H1 (cell line): Measurements from ENCODE around the gene FOXRED1. TPM values are rescaled to one million over a fixed set of nuclear protein-coding genes. Genes with fewer than 3 reads are reported as not detected.

Experiments
- CEBPB ChIP-seq: IDR thresholded peaks from 2 replicates; pipeline ENCODE4 v1.6.1; 2012; ENCODE audit warnings: low read depth, low read length
- GTF2F1 ChIP-seq: IDR thresholded peaks from 2 replicates; pipeline ENCODE4 v1.6.1; 2012; ENCODE audit warnings: low read depth, low read length, improper control_type of control experiment, borderline replicate concordance
- NANOG ChIP-seq: IDR thresholded peaks from 2 replicates; pipeline ENCODE4 v1.6.1; 2011; ENCODE audit warnings: low read length, low read depth, mild to moderate bottlenecking, inconsistent platforms; ENCODE audit not compliant: insufficient read depth, poor library complexity, severe bottlenecking
- POLR2A ChIP-seq, 2 experiments: IDR thresholded peaks; 1 replicate in 1 of 2; 2 replicates in 1 of 2; pipeline ENCODE4 v1.6.1; 2011; ENCODE audit warnings: low read depth in 2 of 2, low read length in 2 of 2, mild to moderate bottlenecking in 2 of 2; ENCODE audit errors: control extremely low read depth in 1 of 2
- RNF2 ChIP-seq: fragments of 200-900, 300-1000 bp; sonication (generic); IDR thresholded peaks from 2 replicates; pipeline ENCODE4 v1.7.1; 2016; ENCODE audit warnings: borderline replicate concordance, low read depth, mild to moderate bottlenecking, antibody characterized with exemption, low read length; ENCODE audit not compliant: poor library complexity, severe bottlenecking; ENCODE audit errors: missing control alignments
- SAP30 ChIP-seq: fragments of 300-600 bp; sonication (generic); IDR thresholded peaks from 2 replicates; pipeline ENCODE4 v1.7.1; 2012; ENCODE audit warnings: low read length, moderate library complexity, mild to moderate bottlenecking, inconsistent platforms; ENCODE audit not compliant: insufficient read depth, insufficient replicate concordance
- polyA plus RNA-seq, 7 experiments: library from polyadenylated mRNA; depleted of rRNA in 3 of 7; stranded (reverse) in 5 of 7; unstranded in 2 of 7; fragments of >200 nt in 5 of 7; fragments of 200-250 nt in 2 of 7; gene quantifications; 1 replicate in 5 of 7; 2 replicates in 1 of 7; 4 replicates in 1 of 7; pipeline versions ENCODE4 v1.2.1 to v1.2.3, GENCODE V29; 2011 to 2013; ENCODE audit warnings: missing spikeins in 2 of 7, mixed read lengths in 2 of 7
- total RNA-seq: library from RNA; stranded (reverse); fragmentation: NEBNext Ultra II Directional; extraction: Animal tissue kit (Norgen Biotek cat#: 25700); gene quantifications from 2 replicates; pipeline ENCODE4 v1.2.1, GENCODE V29; 2021

The FOXRED1 gene
- total and polyA plus RNA-seq, 2 of the 8 experiments (the other 6 are each of a cell fraction or from before 2014, with no cell fraction given) = 48.8 to 99.4 TPM

GRCh38 chr11:126305699-126306098, 36.7 kb downstream of the FOXRED1 start (continued):
- TF ChIP-seq RNF2 = no peak
- no peak for TF ChIP-seq NANOG
- no peak for TF ChIP-seq GTF2F1
- no peak for TF ChIP-seq SAP30
- TF ChIP-seq POLR2A (IDR thresholded peaks at IDR 0.05; ENCODE audit: control extremely low read depth in 1 of 2, low read depth in 2 of 2, low read length in 2 of 2) = no peak
- no peak for TF ChIP-seq CEBPB
- TF ChIP-seq, all 59 proteins: peak for 0
